H1 (cell line): ENCODE data around the gene NOMO2.
"Not testable (repeated sequence)": the region's sequence is repeated elsewhere in the genome, so short reads cannot be mapped to it uniquely, and the experiment has no call there.

ENCODE experiments used
- CHD2 ChIP-seq: IDR thresholded peaks from 2 replicates; pipeline ENCODE4 v1.6.1; 2012; ENCODE audit warnings: low read length, improper control_type of control experiment
- EGR1 ChIP-seq: IDR thresholded peaks from 2 replicates; pipeline ENCODE4 v1.6.1; 2011; ENCODE audit warnings: low read depth, low read length, borderline replicate concordance
- POLR2A ChIP-seq, 2 experiments: IDR thresholded peaks; 1 replicate in 1 of 2; 2 replicates in 1 of 2; pipeline ENCODE4 v1.6.1; 2011; ENCODE audit warnings: low read depth in 2 of 2, low read length in 2 of 2, mild to moderate bottlenecking in 2 of 2; ENCODE audit errors: control extremely low read depth in 1 of 2
- SP2 ChIP-seq: IDR thresholded peaks from 2 replicates; pipeline ENCODE4 v1.6.1; 2012; ENCODE audit warnings: mild to moderate bottlenecking, low read length, inconsistent platforms
- TF ChIP-seq, protein P1 (sequence below): IDR thresholded peaks from 2 replicates; pipeline ENCODE4 v1.6.1; 2012; ENCODE audit warnings: low read length, inconsistent platforms
- TF ChIP-seq, protein P2 (sequence below), 3 experiments: IDR thresholded peaks; 1 replicate in 2 of 3; 2 replicates in 1 of 3; pipeline versions ENCODE4 v1.5.1 to v1.6.1; 2011; ENCODE audit warnings: low read length in 3 of 3, mild to moderate bottlenecking in 3 of 3, inconsistent platforms in 2 of 3, low read depth in 1 of 3, moderate library complexity in 1 of 3; ENCODE audit not compliant: insufficient read depth in 1 of 3; ENCODE audit errors: control extremely low read depth in 1 of 3

DNA sequence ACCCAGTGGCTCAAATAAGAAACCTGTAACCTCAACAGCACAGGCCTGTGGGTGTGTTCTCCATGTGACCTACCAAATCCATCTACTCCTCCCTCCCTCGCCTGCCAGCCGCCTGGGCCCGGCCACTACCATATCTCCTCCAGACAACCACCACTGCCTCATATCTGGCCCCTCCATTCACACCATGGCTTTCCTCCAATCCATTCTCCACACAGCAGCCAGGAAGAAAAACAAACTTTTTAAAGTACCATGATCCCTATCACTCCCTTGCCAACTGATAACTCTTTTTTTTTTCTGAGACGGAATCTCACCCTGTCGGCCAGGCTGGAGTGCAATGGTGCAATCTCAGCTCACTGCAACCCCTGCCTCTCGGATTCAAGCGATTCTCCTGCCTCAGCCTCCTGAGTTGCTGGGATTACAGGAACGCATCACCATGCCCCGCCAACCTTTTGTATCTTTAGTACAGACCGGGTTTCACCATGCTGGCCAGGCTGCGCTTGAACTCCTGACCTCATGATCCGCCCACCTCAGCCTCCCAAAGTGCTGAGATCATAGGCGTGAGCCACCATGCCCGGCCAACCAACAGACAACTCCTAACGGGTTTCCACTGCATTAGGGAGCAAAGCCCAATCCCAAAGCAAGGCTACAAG lies 26.3 kb downstream of the NOMO2 start:
- TF ChIP-seq, protein P1, sequence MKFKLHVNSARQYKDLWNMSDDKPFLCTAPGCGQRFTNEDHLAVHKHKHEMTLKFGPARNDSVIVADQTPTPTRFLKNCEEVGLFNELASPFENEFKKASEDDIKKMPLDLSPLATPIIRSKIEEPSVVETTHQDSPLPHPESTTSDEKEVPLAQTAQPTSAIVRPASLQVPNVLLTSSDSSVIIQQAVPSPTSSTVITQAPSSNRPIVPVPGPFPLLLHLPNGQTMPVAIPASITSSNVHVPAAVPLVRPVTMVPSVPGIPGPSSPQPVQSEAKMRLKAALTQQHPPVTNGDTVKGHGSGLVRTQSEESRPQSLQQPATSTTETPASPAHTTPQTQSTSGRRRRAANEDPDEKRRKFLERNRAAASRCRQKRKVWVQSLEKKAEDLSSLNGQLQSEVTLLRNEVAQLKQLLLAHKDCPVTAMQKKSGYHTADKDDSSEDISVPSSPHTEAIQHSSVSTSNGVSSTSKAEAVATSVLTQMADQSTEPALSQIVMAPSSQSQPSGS = not testable (repeated sequence)
- TF ChIP-seq, protein P2, sequence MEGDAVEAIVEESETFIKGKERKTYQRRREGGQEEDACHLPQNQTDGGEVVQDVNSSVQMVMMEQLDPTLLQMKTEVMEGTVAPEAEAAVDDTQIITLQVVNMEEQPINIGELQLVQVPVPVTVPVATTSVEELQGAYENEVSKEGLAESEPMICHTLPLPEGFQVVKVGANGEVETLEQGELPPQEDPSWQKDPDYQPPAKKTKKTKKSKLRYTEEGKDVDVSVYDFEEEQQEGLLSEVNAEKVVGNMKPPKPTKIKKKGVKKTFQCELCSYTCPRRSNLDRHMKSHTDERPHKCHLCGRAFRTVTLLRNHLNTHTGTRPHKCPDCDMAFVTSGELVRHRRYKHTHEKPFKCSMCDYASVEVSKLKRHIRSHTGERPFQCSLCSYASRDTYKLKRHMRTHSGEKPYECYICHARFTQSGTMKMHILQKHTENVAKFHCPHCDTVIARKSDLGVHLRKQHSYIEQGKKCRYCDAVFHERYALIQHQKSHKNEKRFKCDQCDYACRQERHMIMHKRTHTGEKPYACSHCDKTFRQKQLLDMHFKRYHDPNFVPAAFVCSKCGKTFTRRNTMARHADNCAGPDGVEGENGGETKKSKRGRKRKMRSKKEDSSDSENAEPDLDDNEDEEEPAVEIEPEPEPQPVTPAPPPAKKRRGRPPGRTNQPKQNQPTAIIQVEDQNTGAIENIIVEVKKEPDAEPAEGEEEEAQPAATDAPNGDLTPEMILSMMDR (IDR thresholded peaks at IDR 0.05; ENCODE audit: control extremely low read depth in 1 of 3, insufficient read depth in 1 of 3, low read depth in 1 of 3, low read length in 3 of 3) = not testable (repeated sequence)
- TF ChIP-seq SP2; CHD2; EGR1; POLR2A (IDR thresholded peaks at IDR 0.05; ENCODE audit: control extremely low read depth in 1 of 2, low read depth in 2 of 2, low read length in 2 of 2): not testable (repeated sequence)
